HepG2 (cell line): Measurements from ENCODE around the gene METTL23. TPM values are rescaled to one million over a fixed set of nuclear protein-coding genes. Genes with fewer than 3 reads are reported as not detected.

ENCODE experiments used
- ELF3 ChIP-seq: IDR thresholded peaks from 2 replicates; pipeline ENCODE4 v1.6.1; 2016; ENCODE audit warnings: missing genetic modification reagents, missing compliant biosample characterization
- HOMEZ ChIP-seq: IDR thresholded peaks from 2 replicates; pipeline ENCODE4 v1.6.1; 2016; ENCODE audit warnings: low read depth
- NR2F6 ChIP-seq, 2 experiments: IDR thresholded peaks; 2 replicates each; pipeline ENCODE4 v1.6.1; 2016; ENCODE audit warnings: antibody characterized with exemption in 1 of 2, mild to moderate bottlenecking in 1 of 2
- PPARG ChIP-seq: conservative IDR thresholded peaks from 2 replicates; pipeline ENCODE4 v1.6.1; 2016; ENCODE audit warnings: missing biosample characterization, missing genetic modification reagents
- RARA ChIP-seq: IDR thresholded peaks from 2 replicates; pipeline ENCODE4 v1.6.1; 2016; ENCODE audit warnings: missing genetic modification reagents, missing compliant biosample characterization
- ZNF512B ChIP-seq: sonication (generic); formaldehyde crosslinking; IDR thresholded peaks from 2 replicates; pipeline ENCODE4 v1.5.1; 2020; ENCODE audit warnings: missing genetic modification reagents, mild to moderate bottlenecking, borderline replicate concordance
- ZNF770 ChIP-seq: sonication (generic); formaldehyde crosslinking; IDR thresholded peaks from 2 replicates; pipeline ENCODE4 v1.5.0; 2020; ENCODE audit warnings: mild to moderate bottlenecking, missing genetic modification reagents
- polyA plus RNA-seq, 8 experiments: library from polyadenylated mRNA; depleted of rRNA in 3 of 8; stranded (reverse) in 7 of 8; unstranded in 1 of 8; fragments of >200 nt; fragmentation: Illumina TruSeq in 4 of 8; extraction: Trizol in 4 of 8; gene quantifications; 2 replicates each; pipeline versions ENCODE4 v1.2.1 to v1.2.3, GENCODE V29; 2011 to 2016; ENCODE audit warnings: low read depth in 4 of 8, missing spikeins in 1 of 8, mixed read lengths in 1 of 8; ENCODE audit not compliant: insufficient read depth in 1 of 8
- total RNA-seq, 5 experiments: library from RNA; depleted of rRNA; stranded (reverse); fragments of >200 nt; fragmentation: Illumina TruSeq; extraction: Trizol; gene quantifications; 2 replicates each; pipeline ENCODE4 v1.2.3, GENCODE V29; 2016; ENCODE audit warnings: low read depth in 1 of 5
- TF ChIP-seq, protein P1 (sequence below): sonication (generic); formaldehyde crosslinking; IDR thresholded peaks from 2 replicates; pipeline ENCODE4 v1.9.0; 2022; ENCODE audit warnings: low read depth, missing genetic modification reagents
- TF ChIP-seq, protein P2 (sequence below): sonication (generic); formaldehyde crosslinking; IDR thresholded peaks from 2 replicates; pipeline ENCODE4 v1.4.0; 2020; ENCODE audit warnings: missing genetic modification reagents
- TF ChIP-seq, protein P3 (sequence below): sonication (generic); formaldehyde crosslinking; IDR thresholded peaks from 2 replicates; pipeline ENCODE4 v1.8.1; 2023; ENCODE audit warnings: mild to moderate bottlenecking, missing genetic modification reagents
- TF ChIP-seq, protein P4 (sequence below): sonication (generic); formaldehyde crosslinking; IDR thresholded peaks from 2 replicates; pipeline ENCODE4 v1.4.0; 2020; ENCODE audit warnings: mild to moderate bottlenecking, missing genetic modification reagents

Gene METTL23
- total and polyA plus RNA-seq, 2 of the 13 experiments (the other 11 are each of a cell fraction or from before 2014, with no cell fraction given), result 39.9 to 104 TPM

DNA sequence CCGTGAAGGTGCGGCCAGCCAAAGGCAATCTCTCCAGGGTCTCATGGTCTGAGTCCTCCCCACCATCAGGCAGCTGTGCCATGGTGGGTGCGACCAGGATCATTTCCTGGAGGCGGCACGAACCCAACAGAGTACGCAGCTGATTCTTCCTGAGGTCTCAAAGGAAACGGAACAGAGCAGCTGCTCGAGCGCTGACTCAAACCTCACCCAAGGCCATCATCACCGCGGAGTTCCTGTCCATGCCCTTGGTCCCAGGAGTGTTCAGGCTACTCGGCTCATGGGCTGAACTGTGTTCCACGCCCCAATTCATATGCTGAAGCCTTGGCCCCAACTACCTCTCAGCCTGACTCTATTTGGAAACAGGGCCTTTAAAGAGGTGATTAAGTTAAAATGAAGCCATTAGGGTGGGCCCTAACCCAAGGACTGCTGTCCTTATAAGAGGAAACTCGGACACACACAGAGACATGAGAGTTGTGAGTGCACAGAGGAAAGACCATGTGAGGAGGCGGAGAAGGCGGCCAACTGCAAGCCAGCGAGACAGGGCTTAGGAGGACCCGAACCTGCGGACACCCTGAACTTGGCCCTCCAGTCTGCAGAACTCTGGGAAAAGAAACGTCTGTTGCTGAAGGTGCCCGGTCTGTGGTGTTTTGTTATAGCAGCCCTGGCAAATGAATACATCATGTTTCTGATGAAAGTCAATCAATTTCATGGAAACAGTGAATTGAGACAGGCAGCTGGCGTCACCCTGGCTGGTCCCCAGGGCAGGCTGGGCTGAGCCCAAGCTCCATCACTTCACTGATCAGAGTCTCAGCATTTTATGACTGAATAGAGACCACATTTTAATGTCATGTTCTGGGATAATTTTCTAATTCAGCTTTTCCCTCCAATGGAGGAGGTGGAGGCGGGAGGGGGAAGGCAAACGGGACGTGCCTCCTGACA is 29.6 kb upstream of the METTL23 start (continued):
- TF ChIP-seq, protein P1, sequence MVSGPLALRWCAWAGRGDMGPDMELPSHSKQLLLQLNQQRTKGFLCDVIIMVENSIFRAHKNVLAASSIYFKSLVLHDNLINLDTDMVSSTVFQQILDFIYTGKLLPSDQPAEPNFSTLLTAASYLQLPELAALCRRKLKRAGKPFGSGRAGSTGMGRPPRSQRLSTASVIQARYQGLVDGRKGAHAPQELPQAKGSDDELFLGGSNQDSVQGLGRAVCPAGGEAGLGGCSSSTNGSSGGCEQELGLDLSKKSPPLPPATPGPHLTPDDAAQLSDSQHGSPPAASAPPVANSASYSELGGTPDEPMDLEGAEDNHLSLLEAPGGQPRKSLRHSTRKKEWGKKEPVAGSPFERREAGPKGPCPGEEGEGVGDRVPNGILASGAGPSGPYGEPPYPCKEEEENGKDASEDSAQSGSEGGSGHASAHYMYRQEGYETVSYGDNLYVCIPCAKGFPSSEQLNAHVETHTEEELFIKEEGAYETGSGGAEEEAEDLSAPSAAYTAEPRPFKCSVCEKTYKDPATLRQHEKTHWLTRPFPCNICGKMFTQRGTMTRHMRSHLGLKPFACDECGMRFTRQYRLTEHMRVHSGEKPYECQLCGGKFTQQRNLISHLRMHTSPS (CRISPR knock-in tag), result peak; percentile 85; the same call in 1 of the 2 replicates
- TF ChIP-seq ZNF770 (CRISPR knock-in tag), result 0 out of 2 replicates have a peak, but pooled peaks have one; percentile 3
- TF ChIP-seq, protein P2, sequence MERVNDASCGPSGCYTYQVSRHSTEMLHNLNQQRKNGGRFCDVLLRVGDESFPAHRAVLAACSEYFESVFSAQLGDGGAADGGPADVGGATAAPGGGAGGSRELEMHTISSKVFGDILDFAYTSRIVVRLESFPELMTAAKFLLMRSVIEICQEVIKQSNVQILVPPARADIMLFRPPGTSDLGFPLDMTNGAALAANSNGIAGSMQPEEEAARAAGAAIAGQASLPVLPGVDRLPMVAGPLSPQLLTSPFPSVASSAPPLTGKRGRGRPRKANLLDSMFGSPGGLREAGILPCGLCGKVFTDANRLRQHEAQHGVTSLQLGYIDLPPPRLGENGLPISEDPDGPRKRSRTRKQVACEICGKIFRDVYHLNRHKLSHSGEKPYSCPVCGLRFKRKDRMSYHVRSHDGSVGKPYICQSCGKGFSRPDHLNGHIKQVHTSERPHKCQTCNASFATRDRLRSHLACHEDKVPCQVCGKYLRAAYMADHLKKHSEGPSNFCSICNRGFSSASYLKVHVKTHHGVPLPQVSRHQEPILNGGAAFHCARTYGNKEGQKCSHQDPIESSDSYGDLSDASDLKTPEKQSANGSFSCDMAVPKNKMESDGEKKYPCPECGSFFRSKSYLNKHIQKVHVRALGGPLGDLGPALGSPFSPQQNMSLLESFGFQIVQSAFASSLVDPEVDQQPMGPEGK (CRISPR knock-in tag), result no peak
- peak; percentile 77; the same call in 1 of the 2 replicates for TF ChIP-seq HOMEZ
- TF ChIP-seq RARA (CRISPR knock-in tag), result 0 out of 2 replicates have a peak, but pooled peaks have one; percentile 45
- no peak for TF ChIP-seq NR2F6 (IDR thresholded peaks at IDR 0.05)
- peak; percentile 33; the same call in 1 of the 2 replicates for TF ChIP-seq NR2F6 (CRISPR knock-in tag; IDR thresholded peaks at IDR 0.05)
- TF ChIP-seq, protein P3, sequence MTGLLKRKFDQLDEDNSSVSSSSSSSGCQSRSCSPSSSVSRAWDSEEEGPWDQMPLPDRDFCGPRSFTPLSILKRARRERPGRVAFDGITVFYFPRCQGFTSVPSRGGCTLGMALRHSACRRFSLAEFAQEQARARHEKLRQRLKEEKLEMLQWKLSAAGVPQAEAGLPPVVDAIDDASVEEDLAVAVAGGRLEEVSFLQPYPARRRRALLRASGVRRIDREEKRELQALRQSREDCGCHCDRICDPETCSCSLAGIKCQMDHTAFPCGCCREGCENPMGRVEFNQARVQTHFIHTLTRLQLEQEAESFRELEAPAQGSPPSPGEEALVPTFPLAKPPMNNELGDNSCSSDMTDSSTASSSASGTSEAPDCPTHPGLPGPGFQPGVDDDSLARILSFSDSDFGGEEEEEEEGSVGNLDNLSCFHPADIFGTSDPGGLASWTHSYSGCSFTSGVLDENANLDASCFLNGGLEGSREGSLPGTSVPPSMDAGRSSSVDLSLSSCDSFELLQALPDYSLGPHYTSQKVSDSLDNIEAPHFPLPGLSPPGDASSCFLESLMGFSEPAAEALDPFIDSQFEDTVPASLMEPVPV, result 0 out of 2 replicates have a peak, but pooled peaks have one; percentile 19
- TF ChIP-seq, protein P4, sequence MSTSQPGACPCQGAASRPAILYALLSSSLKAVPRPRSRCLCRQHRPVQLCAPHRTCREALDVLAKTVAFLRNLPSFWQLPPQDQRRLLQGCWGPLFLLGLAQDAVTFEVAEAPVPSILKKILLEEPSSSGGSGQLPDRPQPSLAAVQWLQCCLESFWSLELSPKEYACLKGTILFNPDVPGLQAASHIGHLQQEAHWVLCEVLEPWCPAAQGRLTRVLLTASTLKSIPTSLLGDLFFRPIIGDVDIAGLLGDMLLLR, result no peak
- TF ChIP-seq ZNF512B (CRISPR knock-in tag), result 0 out of 2 replicates have a peak, but pooled peaks have one; percentile 74
- TF ChIP-seq ELF3 (CRISPR knock-in tag), result peak; percentile 91
- TF ChIP-seq PPARG, result peak; percentile 47; the same call in 1 of the 2 replicates
